ENCODE measurements around the gene SEC63.
A peak's percentile ranks its signal among the peaks of the same experiment; 100 is the strongest.

SEC63 gene

GRCh38 chr6:107870381-107870780 lies 87.6 kb downstream of the SEC63 start:
- TF ChIP-seq CTCF (IDR thresholded peaks at IDR 0.05; ENCODE audit: low read depth, low read length, missing control alignments), result no peak
- H3K4me3 ChIP-seq (ENCODE audit: low read depth, low read length), result no peak overlapping the region
- in situ Hi-C loops (cut with HindIII; ENCODE audit: low sequenced_read_pairs), result no loop called here
- no peak for DNase-seq (ENCODE audit: low read depth)

- in situ Hi-C loops (cut with HindIII; ENCODE audit: low sequenced_read_pairs), result no loop called here
These were observed 88.1 kb downstream of the SEC63 start for GRCh38 chr6:107869871-107870270.

GRCh38 chr6:107868867-107869611 lies 89.0 kb downstream of the SEC63 start:
- in situ Hi-C loops (cut with HindIII; ENCODE audit: low sequenced_read_pairs), result no loop called here

More at GRCh38 chr6:107869871-107870270, 88.1 kb downstream of the SEC63 start:
- no peak for DNase-seq (ENCODE audit: low read depth)
- TF ChIP-seq CTCF (IDR thresholded peaks at IDR 0.05; ENCODE audit: low read depth, low read length, missing control alignments), result no peak
- no peak overlapping the region for H3K4me3 ChIP-seq (ENCODE audit: low read depth, low read length)

GRCh38 chr6:107867302-107867615 lies 90.7 kb downstream of the SEC63 start:
- TF ChIP-seq CTCF (IDR thresholded peaks at IDR 0.05; ENCODE audit: low read depth, low read length, missing control alignments), result no peak
- in situ Hi-C loops (cut with HindIII; ENCODE audit: low sequenced_read_pairs), result no loop called here
- H3K4me3 ChIP-seq (ENCODE audit: low read depth, low read length), result no peak overlapping the region
- no peak for DNase-seq (ENCODE audit: low read depth)

More at GRCh38 chr6:107868867-107869611, 89.0 kb downstream of the SEC63 start:
- no peak for TF ChIP-seq CTCF (IDR thresholded peaks at IDR 0.05; ENCODE audit: low read depth, low read length, missing control alignments)
- H3K4me3 ChIP-seq (ENCODE audit: low read depth, low read length), result no peak overlapping the region
- DNase-seq (ENCODE audit: low read depth), result no peak

- DNase-seq (ENCODE audit: low read depth), result no peak
- in situ Hi-C loops (cut with HindIII; ENCODE audit: low sequenced_read_pairs), result no loop called here
These were observed 91.3 kb downstream of the SEC63 start for GRCh38 chr6:107866606-107867301.

More at GRCh38 chr6:107866606-107867301, 91.3 kb downstream of the SEC63 start:
- TF ChIP-seq CTCF (IDR thresholded peaks at IDR 0.05; ENCODE audit: low read depth, low read length, missing control alignments), result peak; percentile 52
- no peak overlapping the region for H3K4me3 ChIP-seq (ENCODE audit: low read depth, low read length)
